ENCODE results near the gene PACS1. TPM values are rescaled to one million over a fixed set of nuclear protein-coding genes. Genes with fewer than 3 reads are reported as not detected.

The PACS1 gene
- polyA plus RNA-seq, 1 of the 3 experiments (the other 2 are of a cell fraction) = 37.3 TPM

DNA sequence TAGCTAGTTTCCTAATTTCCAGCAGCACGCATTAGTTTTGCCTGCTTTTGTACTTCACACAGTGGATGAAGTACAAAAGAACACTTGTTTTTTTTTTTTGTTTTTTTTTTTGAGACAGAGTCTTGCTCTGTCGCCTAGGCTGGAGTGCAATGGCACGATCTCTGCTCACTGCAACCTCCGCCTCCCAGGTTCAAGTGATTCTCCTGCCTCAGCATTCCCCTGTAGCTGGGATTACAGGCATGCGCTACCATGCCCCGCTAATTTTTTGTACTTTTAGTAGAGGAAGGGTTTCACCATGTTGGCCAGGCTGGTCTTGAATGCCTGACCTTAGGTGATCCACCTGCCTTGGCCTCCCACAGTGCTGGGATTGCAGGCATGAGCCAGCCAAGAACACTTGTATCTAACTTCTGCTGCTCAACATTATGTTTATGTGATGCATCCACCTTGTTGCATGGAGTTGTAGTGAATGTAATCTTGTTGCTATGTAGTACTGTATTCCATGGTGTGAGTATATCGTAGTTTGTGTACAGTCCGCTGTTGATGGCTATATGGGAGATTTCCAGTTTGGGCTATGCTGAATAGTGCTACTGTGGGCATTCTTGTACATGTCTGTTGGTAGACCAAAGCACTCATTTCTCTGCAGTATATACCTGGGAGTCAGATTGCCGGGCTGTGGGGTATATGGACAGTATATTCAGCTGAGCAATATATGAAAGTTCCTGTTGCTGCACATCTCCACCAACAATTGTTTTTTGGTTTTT is 17.3 kb downstream of the PACS1 start:
- Histone ChIP-seq H3K27ac (ENCODE audit: low read depth in 2 of 2, low read length in 1 of 2) (no peak overlapping the region), H3K27me3 (ENCODE audit: insufficient read depth) (no peaks in the 10 kb centered on the region), H3K4me3 (ENCODE audit: low read depth in 2 of 2, low read length in 1 of 2) (no peak overlapping the region), H3F3A (replicated peaks; ENCODE audit: insufficient read depth) (peaks cover 15% of the 10 kb centered on the region), H3K36me3 (replicated peaks in 1 of 2; ENCODE audit: control insufficient read depth in 1 of 2, insufficient read depth in 2 of 2, low read length in 1 of 2) (peaks cover 0 to 22% of the 10 kb centered on the region in 2 experiments), H2AFZ (ENCODE audit: low read depth) (no peak overlapping the region), H4K20me1 (ENCODE audit: insufficient read depth) (peaks cover 49% of the 10 kb centered on the region), H3K9ac (no peak overlapping the region), H3K4me2 (no peak overlapping the region), H3K79me2 (ENCODE audit: insufficient read depth) (peaks cover 97% of the 10 kb centered on the region), H3K9me2 (no peaks in the 10 kb centered on the region), H3K9me3 (no peaks in the 10 kb centered on the region), H3K4me1 (ENCODE audit: control insufficient read depth in 1 of 2, insufficient read depth in 2 of 2, low read depth in 1 of 2, low read length in 1 of 2) (peaks cover 27 to 28% of the 10 kb centered on the region in 2 experiments; a peak in 3 of 4 replicates)
- TF ChIP-seq, protein P1, sequence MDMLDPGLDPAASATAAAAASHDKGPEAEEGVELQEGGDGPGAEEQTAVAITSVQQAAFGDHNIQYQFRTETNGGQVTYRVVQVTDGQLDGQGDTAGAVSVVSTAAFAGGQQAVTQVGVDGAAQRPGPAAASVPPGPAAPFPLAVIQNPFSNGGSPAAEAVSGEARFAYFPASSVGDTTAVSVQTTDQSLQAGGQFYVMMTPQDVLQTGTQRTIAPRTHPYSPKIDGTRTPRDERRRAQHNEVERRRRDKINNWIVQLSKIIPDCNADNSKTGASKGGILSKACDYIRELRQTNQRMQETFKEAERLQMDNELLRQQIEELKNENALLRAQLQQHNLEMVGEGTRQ (IDR thresholded peaks at IDR 0.05; ENCODE audit: borderline replicate concordance, low read depth, low read length) = no peak
- no peak for TF ChIP-seq TAF1 (IDR thresholded peaks at IDR 0.05; ENCODE audit: borderline replicate concordance, low read depth, low read length)
- no peak for TF ChIP-seq MXI1 (IDR thresholded peaks at IDR 0.05; ENCODE audit: low read depth, low read length)
- TF ChIP-seq FOXM1 (IDR thresholded peaks at IDR 0.05; ENCODE audit: low read depth) = no peak
- TF ChIP-seq TCF12 (IDR thresholded peaks at IDR 0.05) = no peak
- no peak for TF ChIP-seq GATA2 (CRISPR knock-in tag; IDR thresholded peaks at IDR 0.05)
- TF ChIP-seq, protein P2, sequence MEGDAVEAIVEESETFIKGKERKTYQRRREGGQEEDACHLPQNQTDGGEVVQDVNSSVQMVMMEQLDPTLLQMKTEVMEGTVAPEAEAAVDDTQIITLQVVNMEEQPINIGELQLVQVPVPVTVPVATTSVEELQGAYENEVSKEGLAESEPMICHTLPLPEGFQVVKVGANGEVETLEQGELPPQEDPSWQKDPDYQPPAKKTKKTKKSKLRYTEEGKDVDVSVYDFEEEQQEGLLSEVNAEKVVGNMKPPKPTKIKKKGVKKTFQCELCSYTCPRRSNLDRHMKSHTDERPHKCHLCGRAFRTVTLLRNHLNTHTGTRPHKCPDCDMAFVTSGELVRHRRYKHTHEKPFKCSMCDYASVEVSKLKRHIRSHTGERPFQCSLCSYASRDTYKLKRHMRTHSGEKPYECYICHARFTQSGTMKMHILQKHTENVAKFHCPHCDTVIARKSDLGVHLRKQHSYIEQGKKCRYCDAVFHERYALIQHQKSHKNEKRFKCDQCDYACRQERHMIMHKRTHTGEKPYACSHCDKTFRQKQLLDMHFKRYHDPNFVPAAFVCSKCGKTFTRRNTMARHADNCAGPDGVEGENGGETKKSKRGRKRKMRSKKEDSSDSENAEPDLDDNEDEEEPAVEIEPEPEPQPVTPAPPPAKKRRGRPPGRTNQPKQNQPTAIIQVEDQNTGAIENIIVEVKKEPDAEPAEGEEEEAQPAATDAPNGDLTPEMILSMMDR (IDR thresholded peaks at IDR 0.05) = no peak
- no peak for TF ChIP-seq ELF1 (IDR thresholded peaks at IDR 0.05)
- TF ChIP-seq NFIC (IDR thresholded peaks at IDR 0.05; ENCODE audit: borderline replicate concordance) = no peak
- TF ChIP-seq JUND (IDR thresholded peaks at IDR 0.05) = no peak
- WGBS (ENCODE audit: low lambda C conversion rate) = 95% methylated on average over 9 of the region's 9 CpGs
- CTCF ChIA-PET = interaction anchor here (0.5 to 1.2 kb wide), 2 partner anchors 9 to 135 kb away, joined by 3 read pairs; no protein-coding TSS in a partner anchor
- POLR2A ChIA-PET = interaction anchor here (0.5 kb wide), 1 partner anchor 62 kb away, joined by 3 read pairs; no protein-coding TSS in a partner anchor
- no peak for DNase-seq

DNA sequence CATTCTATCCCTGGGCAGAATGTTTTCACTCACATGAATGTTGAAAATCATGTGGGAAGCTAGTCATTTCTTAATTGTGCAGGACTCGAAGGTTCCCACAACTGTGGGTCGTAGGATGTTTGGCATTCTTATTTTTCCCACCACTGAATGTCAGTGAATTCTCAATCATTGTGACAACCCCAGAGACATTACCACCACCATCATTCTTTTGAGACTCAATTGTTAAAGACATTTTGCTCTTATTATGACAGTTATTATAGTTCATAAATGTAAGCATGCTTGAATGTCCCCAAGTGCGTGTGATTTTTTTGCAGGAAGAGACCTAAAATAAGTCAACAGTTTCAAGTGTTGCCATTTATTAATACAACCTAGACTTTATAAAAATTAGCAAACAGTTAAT is 19.0 kb downstream of the PACS1 start:
- CTCF ChIA-PET = interaction anchor here (0.9 to 1.2 kb wide), 2 partner anchors 19 to 45 kb away, joined by 4 read pairs; no protein-coding TSS in a partner anchor
- POLR2A ChIA-PET = no interaction called here
- H3K4me2 ChIP-seq = no peak overlapping the region
- peaks cover 10 to 16% of the 10 kb centered on the region in 2 experiments; a peak in 3 of 4 replicates for H3K4me1 ChIP-seq (ENCODE audit: control insufficient read depth in 1 of 2, insufficient read depth in 2 of 2, low read depth in 1 of 2, low read length in 1 of 2)
- H3F3A ChIP-seq (replicated peaks; ENCODE audit: insufficient read depth) = no peaks in the 10 kb centered on the region
- no peak overlapping the region; a peak in 1 of 4 replicates for H3K27ac ChIP-seq (ENCODE audit: low read depth in 2 of 2, low read length in 1 of 2)
- H3K9ac ChIP-seq = no peak overlapping the region
- H3K4me3 ChIP-seq (ENCODE audit: low read depth in 2 of 2, low read length in 1 of 2) = no peak overlapping the region
- 97% methylated on average over 3 of the region's 3 CpGs for WGBS (ENCODE audit: low lambda C conversion rate)
- H3K9me3 ChIP-seq = no peaks in the 10 kb centered on the region
- H3K9me2 ChIP-seq = no peaks in the 10 kb centered on the region
- no peak for TF ChIP-seq RCOR1 (IDR thresholded peaks at IDR 0.05; ENCODE audit: low read length)
- TF ChIP-seq ELF1 (IDR thresholded peaks at IDR 0.05) = no peak
- H4K20me1 ChIP-seq (ENCODE audit: insufficient read depth) = peaks cover 39% of the 10 kb centered on the region
- H3K36me3 ChIP-seq (replicated peaks in 1 of 2; ENCODE audit: control insufficient read depth in 1 of 2, insufficient read depth in 2 of 2, low read length in 1 of 2) = peaks cover 0 to 22% of the 10 kb centered on the region in 2 experiments
- no peak overlapping the region for H2AFZ ChIP-seq (ENCODE audit: low read depth)
- no peaks in the 10 kb centered on the region for H3K27me3 ChIP-seq (ENCODE audit: insufficient read depth)
- no peak for DNase-seq
- peaks cover 92% of the 10 kb centered on the region for H3K79me2 ChIP-seq (ENCODE audit: insufficient read depth)

All from SK-N-SH (cell line).